GM18498 (cell line): ENCODE measurements around the gene SLC2A2.

Source experiments
- ATAC-seq: cut with Tn5 transposase; IDR thresholded peaks from one replicate; pipeline ENCODE4 v1.9.1; 2021; ENCODE audit warnings: mild to moderate bottlenecking, moderate library complexity; ENCODE audit not compliant: unreplicated experiment

The SLC2A2 gene

GRCh38 chr3:171026597-171027293, at the start of gene SLC2A2:
Gene SLC2A2, minus strand, starts transcription at chr3:171026720. Its CDS starts 50 bp downstream, at chr3:171026670.
- no peak for ATAC-seq

DNA sequence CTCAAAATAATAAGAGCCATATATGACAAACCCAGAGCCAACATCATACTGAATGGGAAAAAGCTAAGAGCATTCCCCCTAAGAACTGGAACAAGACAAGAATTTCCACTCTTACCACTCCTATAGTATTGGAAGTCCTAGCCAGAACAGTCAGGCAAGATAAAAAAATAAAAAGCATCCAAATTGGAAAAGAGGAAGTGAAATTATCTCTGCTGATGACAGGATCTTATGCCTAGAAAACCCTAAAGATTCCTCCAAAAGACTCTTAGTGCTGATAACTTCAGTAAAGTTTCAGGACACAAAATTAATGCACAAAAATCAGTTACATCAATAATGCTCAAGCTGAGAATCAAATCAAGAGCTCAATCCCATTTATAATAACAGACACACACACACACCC, 45.9 kb upstream of the SLC2A2 start:
- ATAC-seq = no peak

DNA sequence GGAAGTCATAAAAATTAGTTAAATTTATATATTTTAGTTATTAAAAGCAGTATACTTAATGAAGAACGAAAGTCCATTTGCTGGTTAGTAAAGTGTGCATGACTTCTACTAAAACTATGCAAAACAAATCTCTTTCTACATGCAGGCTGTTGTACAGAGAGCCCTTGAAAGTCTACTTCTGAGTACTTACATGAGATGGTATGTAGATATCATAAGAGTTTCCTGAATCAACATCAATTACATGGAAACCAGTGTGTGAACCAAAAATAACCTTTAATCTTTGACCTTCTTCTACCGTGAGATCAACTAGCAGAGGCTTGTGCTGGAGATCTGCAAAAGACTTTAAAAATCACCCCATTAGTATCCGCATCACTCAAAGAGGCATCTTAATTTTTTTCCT, 42.1 kb upstream of the SLC2A2 start:
- no peak for ATAC-seq

GRCh38 chr3:171066206-171066605, 39.7 kb upstream of the SLC2A2 start:
- no peak for ATAC-seq

DNA sequence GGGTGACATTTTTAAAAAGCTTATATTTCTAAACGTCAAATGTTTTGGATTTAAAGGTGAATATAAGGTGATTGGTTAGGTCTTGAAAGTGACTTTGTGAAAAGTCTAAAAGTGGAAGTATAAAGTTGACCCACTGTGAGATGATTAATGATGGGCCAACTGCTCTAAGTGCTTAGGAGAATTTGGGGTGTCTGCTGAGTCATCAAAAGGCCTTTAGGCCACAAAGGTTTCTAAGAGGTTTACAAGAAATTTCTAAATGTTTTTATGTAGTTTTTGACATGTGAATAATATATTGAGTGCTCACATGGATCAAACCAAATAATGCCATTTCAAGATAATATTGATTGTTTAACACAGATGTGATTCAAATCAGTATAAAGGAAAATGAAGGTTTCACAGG, 39.2 kb upstream of the SLC2A2 start:
- ATAC-seq = no peak

DNA sequence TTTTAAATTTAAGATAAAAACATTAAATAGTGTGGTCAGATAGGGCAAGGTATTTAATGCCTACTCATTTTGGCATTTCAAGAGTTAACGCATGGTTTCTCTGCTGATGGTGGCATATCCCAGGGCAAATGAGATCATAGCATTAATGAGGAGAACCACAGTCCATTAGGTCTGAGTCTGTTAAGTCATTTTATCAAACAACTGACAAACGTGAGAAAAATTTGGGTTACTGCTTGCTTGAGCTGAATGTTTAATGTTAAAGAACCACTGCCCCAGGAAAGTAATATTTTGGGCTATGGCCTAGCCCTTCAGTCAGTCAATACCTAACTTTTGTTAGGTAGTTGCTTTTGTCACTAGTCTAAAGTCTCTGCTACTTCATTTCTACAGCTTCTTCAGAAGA, 37.9 kb upstream of the SLC2A2 start:
- no peak for ATAC-seq

DNA sequence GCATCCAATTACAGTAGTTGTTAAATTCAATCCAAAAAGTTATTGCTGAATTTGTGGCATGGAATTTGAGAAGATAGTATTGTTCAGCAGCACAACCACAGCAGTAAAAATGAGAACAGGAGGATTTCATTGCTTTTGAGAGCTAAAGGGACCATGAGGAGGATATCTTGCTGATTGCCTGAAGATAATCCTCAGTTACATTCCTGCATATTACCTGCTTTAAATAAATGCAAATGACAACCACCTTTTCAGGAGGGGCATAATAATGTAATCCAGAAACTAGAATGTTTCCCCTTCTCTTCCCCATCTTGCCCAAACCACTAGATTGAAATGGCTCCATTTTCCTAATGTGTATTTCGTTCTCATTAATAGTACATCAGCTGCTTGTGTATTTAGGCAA, 35.2 kb upstream of the SLC2A2 start:
- ATAC-seq = no peak

DNA sequence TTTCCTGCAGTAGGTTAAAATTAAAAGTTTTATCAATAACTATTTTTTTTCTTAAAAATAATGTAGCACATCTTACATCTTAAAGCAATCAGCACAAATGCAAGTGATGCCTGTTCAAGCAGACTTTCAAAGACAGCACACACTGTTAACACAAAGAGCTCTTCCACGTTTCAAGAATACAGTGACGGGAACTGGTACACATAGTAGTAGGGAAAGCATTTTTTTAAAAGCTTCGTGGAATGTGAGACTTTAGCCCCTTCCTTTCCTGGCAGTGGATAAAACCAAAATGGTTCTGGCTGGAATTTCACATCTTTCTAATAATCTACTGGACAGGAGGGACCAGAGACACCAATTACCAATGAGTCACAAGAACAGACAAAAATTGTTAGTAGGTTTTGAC, 33.5 kb upstream of the SLC2A2 start:
- ATAC-seq = no peak

DNA sequence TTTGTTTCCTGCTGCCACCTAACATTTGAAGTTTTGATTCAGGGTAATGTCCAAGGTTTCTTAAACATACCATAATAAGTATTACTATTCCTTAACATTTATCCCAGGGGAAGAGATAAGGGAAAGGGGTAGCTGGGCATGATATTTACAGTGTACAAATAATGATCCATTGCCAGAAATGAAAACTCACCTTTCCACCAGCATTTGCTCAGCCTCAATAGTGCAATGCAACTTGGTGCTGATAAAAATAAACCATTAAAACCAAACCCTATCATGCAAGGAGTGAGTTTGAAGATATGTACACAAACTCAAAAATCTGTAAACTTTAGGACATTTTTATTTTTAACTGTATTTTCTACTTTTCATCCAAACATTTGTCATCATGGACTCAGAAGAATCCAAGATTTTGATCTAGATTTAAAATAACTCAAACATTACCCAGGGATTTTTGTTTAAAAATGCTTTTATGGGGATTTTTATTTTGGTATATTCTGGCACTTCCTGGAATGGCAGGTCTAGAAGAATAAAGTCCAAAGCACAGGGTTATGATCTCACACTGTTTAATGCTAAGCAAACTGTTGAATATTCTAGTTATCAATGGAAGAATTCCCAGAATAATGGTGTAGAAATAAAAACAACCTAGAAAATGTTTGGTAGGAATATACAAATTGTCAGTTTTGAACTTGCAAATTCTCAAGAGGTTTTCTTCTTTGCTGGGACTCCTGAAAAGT, 32.5 kb upstream of the SLC2A2 start:
- no peak for ATAC-seq

GRCh38 chr3:171058058-171058457, 31.5 kb upstream of the SLC2A2 start:
- no peak for ATAC-seq

DNA sequence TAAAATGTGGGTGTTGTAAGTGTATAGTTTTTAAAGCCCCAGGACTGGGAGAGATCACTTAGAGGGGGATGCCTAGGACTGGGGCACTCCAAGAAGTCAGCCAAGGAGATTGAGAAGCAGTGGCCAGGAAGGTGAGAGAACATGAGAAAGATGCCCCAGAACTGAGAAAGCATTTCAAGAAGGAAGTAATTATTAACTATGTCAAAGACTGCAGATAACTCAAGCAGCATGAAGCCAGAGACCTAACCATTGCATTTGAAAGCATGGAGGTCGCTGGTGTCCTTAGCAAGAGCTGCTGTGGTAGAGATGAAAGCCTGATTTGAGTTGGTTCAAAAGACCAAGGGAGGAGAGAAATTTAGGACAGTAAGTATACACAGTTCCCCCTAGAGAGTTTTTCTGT, 30.6 kb upstream of the SLC2A2 start:
- no peak for ATAC-seq

DNA sequence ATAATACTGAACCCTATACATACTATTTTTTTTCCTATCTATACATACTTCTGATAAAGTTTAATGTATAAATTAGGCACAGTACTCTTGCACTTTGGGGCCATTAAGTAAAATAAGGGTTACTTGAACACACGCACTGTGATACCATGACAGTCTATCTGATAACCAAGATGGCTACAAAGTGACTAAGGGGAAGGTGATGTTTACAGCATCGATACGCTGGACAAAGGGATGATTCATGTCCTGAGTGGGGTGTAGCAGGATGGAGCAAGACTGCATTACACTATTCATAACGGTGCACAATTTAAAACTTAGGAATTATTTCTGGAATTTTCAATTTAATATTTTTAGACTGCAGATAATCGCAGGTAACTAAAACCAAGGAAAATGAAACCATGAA, 30.0 kb upstream of the SLC2A2 start:
- no peak for ATAC-seq

GRCh38 chr3:171055336-171056178, 29.0 kb upstream of the SLC2A2 start:
- ATAC-seq = no peak

GRCh38 chr3:171054921-171055320, 28.4 kb upstream of the SLC2A2 start:
- ATAC-seq = no peak

GRCh38 chr3:171054231-171054630, 27.7 kb upstream of the SLC2A2 start:
- no peak for ATAC-seq

- ATAC-seq = peak; percentile 84
Measured at GRCh38 chr3:171049861-171050444, 23.4 kb upstream of the SLC2A2 start.

DNA sequence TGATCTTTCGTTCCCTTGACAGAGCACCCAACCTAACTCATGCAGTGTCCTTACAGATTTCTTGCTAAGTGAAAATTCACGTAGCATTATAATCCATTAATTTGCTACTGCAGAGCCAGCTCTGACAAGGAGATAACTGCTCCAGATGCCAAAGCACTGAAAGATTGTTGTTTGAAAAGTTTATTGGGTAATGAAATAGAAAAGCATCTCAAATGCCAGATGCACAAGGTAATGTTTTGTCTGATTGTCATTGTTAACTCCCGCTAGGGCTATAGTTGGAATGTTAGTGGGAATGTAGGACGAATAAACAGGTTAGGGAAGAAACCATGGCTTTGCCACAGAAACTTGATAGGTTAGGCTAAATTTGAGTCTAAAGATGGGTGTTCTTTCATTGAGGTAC, 20.2 kb upstream of the SLC2A2 start:
- no peak for ATAC-seq

DNA sequence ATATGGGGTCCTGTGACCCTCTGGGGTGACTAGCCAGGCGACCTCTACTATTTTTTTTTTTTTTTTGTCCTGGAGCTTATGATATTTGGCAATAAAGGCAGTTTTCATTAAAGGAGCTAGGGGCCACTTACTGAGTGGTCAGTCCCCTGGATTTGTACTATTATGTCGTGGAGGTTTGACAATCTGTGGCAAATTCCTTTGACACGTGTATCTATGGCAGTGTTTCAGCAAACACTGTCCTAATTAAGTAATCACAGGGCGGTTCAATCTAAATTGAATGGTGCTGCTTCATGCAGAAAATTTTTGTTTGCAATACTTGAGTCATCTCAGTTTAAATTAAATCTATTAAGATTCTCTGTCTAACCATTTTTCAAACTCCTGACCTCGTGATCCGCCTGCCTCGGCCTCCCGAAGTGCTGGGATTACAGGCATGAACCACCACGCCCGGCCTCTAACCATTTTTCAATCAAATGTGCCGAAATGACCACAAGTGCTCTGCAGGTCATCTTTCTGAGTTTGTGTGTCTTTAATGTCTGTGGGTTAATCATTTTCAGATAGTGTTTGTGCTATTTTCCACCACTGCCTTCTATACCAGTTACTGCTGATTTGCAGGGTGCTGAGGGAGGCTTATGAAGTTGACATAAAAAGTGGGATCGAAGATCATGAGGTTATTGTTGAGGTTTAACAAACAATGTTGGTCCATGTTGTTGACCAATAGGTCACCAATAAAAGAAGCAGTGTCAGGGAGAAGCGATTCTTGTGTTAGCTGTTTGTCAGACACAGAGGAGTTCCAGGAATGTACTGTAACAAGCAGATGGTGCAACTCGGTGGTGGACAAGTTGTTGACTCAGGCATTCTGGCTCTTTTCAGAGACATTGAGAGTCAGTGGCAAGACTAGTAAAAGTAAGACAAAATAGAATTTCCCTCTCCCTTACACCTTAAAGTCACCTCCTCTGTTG, 18.6 kb upstream of the SLC2A2 start:
- ATAC-seq = no peak

DNA sequence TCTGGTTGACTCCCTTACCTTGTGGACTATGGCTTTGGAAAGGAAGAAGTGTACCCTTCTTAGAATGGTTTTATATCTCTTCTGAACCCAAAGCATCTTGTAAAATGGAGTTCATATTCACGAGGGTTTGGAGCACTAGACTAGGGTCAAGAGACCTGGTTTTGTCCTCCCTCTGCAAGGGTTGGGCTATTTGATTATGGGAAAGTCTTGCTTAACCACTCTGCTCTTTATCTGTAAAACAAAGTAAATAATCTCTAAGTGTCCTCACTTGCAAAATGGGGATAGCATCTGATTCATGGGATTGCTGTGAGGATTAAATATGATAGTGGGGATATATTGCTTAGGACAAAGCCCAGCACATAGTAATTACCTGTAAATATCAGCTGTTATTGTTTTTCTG, 17.9 kb upstream of the SLC2A2 start:
- ATAC-seq = no peak

DNA sequence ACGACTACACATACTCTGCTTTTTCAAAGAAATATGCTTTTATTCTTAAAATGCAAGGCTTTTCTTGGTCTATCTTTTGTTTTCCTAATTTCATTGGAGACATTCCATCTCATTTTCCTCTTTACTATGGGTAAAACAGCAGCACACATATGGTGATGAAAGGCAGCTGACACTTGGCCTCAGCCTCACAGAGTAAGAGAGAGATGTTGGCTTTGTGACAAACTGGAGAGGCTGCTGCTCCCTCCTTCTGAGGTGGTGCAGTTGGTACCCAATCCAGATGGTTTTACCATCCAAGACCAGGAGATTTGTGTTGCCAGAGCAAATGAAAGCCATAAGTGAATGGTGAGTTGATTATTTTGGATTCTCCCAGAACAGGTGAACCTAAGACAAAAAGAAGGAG, 13.2 kb upstream of the SLC2A2 start:
- ATAC-seq = no peak
